HT1080 (cell line): ENCODE data around the gene YBEY. TPM values are rescaled to one million over a fixed set of nuclear protein-coding genes. Genes with fewer than 3 reads are reported as not detected.
"Not testable (repeated sequence)": the region's sequence is repeated elsewhere in the genome, so short reads cannot be mapped to it uniquely, and the experiment has no call there.

Experiments
- DNase-seq: peaks from one replicate; pipeline ENCODE4 v3.0.0-alpha.2; 2015; ENCODE audit warnings: low read depth
- polyA plus RNA-seq, 2 experiments: library from polyadenylated mRNA; depleted of rRNA; stranded (reverse); fragments of >200 nt; gene quantifications; 2 replicates each; pipeline ENCODE4 v1.2.3, GENCODE V29; 2015
- total RNA-seq: library from RNA; depleted of rRNA; stranded (reverse); fragments of >200 nt; shearing (Covaris generic); gene quantifications from 2 replicates; pipeline ENCODE4 v1.2.3, GENCODE V29; 2014; rRNA removed

Gene YBEY
- total RNA-seq: 37.7 and 38.2 TPM in 2 replicates
- 30.7 and 33.5 TPM in 2 replicates for polyA plus RNA-seq (2015; cell fraction: cytosol; rRNA removed)
- polyA plus RNA-seq (2015; cell fraction: nucleus; rRNA removed): 19.6 and 24.2 TPM in 2 replicates

GRCh38 chr21:46285761-46286647 is at the start of gene YBEY:
TSS of gene YBEY (plus strand) at chr21:46286342. CDS start at chr21:46286914, 572 bp downstream.
- peak; percentile 90 for DNase-seq

GRCh38 chr21:46237474-46237873 is 48.7 kb upstream of the YBEY start:
- no peak for DNase-seq

- DNase-seq: no peak
Observed at GRCh38 chr21:46239817-46240325, 46.3 kb upstream of the YBEY start.

DNA sequence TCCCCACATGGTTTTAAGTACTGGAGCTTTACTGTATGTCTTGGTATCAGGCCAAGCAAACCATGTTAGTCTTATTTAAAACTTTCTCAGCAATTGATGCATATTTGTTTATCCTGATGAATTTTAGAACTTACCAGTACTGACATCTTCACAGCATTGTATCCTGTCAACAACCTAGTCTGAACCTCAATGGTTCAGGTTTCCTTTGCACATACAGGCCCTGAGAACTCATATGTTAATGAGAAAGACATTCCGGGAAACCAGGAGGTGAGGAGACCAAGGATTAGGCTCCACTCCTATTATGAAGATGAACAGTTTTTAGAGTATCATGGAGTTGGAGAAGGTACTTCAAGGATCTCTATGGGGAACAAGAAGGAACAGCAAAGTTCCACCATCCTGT is 44.6 kb upstream of the YBEY start:
- DNase-seq: not testable (repeated sequence)

DNA sequence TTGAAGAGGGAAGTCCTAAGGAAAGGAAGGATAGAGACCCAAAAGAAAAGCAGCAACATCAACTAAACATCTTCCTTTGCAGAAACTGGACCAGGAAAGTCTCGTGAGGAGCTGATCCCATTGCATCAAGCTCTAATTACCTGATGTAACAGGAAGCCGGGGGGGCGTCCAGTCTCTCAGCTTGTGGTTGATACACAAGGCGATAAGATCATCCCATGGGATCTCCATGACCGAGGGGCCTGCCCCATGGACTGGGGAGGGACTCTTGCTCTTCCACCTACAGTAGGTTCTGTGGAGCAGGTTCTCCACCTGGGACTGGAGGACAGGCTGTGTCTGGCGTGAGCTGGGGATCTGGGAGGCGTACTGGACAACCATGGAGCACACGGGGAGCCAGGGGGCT is 42.8 kb upstream of the YBEY start:
- DNase-seq: no peak

- DNase-seq: no peak
Observed at GRCh38 chr21:46243960-46244361, 42.2 kb upstream of the YBEY start.

GRCh38 chr21:46244602-46245001 is 41.5 kb upstream of the YBEY start:
- DNase-seq: no peak

DNA sequence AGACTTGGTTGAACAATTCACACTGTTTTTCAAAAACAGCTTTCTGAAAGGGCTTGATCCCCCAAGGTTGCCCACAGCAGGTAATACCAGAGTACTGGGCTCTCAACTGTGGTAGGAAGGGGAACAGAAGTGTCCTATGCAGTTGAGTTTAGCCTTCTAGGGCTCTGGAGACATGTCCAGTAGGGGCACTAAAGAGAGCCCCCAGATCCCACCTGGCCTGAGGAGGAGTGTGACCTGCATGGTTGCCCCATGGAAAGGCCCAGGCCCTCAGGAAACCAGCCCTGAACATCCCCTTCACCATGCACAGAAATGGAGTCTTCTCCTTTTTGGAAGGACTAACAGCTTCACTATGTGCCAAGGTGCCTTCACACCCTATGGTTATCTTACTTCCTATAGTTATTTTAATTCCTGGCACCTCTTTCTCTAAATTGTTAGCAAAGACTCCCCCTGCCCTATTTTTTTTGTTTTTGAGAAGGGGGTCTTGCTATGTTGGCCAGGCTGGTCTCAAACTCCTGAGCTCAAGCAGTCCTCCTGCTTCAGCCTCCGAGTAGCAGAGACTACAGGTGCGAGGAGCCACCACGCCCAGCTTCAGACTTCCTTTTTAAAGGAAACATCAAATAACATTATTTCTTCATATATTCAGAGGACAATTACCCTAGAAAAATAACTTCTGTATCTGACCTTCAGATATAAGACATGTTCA is 40.8 kb upstream of the YBEY start:
- DNase-seq: no peak

DNA sequence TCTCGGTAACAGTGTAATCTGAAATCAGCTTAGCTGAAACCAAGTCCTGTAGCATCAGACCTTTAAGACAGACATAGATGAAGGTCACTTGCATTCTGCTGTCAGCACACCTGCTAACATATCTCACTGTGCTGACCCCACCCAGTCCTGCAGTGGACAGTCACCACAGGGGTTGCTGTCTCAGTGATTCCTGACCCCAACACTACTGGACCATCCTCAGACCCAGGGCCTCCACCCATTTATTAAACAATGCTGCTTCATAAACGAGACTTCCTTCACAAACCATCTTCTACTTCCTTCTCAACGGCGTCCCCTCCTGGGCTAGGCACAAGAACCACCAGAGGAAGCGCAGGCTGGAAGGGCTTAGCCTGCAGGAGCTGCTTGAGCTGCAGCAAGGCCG is 39.8 kb upstream of the YBEY start:
- no peak for DNase-seq

GRCh38 chr21:46247699-46248421 is 38.3 kb upstream of the YBEY start:
- no peak for DNase-seq

DNA sequence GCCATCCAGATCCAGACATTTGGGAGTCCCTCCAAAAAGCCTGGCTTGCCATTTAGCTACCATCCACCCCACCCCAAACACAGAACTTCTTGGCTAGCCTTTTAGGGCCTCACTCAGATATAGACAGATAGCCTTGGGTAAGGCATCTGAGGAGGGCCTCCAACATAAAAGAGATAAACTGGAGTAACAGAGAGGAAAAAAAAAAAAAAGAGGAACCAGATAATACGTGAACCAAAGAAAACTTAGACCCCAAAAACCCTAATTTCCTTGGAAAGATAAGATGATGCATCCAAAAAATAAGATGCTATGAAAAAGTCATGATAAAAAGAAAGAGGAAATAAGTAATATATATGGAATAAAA is 37.7 kb upstream of the YBEY start:
- DNase-seq: no peak

- DNase-seq: no peak
Observed at GRCh38 chr21:46248827-46249226, 37.3 kb upstream of the YBEY start.

- DNase-seq: no peak
Observed at GRCh38 chr21:46250146-46250725, 35.9 kb upstream of the YBEY start.

GRCh38 chr21:46252840-46253239 is 33.3 kb upstream of the YBEY start:
- DNase-seq: no peak

- DNase-seq: no peak
Observed at GRCh38 chr21:46253610-46254124, 32.5 kb upstream of the YBEY start.

DNA sequence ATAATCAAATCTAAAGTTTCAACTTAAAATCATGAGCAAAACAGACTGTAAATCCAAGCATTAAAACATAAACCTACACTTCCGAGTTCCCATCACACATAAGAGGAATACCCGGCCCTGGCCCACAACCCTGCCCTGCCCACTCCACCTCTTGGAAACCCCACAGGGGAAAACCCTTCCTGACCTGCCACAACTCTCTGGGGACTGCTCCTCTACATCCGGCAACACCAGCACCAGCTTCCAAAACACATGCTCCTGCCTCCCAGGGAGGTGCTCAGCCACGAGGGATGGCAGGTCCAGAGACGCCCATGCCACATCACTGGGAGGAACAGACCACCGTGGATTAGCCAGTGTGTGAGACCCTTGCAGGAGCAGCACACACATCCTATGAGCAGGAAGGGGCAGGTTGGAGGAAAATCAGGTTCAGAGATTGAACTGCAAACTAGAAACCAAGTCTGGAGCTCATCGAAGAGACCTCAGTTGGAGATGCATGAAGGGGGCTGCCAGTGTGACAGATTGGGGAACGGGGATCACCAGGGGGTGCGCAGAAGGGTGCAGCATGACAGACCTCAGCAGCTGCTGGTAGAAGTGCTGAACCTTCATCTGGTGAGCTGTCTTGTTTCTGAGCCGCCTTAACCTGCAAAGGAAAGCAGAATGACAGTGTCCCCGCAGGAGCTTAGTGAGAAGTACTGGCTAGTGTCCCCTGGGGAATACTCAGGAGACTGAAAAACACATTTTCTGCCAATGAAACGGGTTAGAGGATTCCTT is 31.8 kb upstream of the YBEY start:
- DNase-seq: no peak

DNA sequence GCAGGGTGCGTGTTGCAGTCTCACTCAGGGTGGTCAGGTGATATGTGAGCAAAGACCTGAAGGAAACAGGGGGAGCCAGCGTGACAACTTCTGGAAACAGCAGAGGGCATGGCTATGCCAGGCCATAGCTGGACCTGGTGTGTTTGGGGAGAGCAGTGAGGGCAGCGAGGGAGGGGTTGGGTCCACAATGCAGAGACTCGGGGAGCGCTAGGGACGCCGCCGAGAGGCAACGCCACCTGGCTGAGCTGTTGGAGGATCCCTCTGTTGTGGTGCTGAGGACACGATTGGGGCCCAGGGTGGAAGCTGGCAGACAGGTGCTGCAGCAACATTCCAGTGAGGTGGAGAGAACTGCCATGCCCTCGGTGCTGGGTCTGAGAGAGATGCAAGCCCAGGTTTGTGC is 31.0 kb upstream of the YBEY start:
- DNase-seq: no peak

- no peak for DNase-seq
Observed at GRCh38 chr21:46255758-46256337, 30.3 kb upstream of the YBEY start.

DNA sequence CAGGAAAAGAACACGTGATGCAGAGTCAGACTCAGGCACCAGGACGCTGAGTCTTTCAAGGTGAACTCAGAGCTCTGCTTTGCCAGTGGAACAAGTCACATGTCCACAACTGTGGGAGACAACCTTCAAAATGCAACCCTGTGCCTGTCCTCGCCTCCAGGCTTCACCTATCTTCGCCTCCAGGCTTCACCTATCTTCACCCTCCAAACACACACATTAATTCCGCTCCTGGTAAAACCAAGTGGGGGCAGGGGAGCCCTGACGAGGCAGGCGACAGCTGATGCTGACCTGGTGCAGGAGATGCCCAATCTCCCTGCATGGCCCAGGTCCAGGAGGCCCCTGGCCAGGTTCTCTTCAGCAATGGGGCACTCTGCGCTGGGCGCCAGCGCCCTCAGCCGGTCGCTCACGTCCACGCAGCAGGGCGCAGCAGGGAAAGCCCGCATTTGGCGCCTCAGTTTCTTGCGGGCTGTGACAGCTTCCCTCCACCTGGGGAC is 29.6 kb upstream of the YBEY start:
- DNase-seq: no peak
